HepG2 (cell line): ENCODE data around the gene CDC26. TPM values are rescaled to one million over a fixed set of nuclear protein-coding genes. Genes with fewer than 3 reads are reported as not detected.
A peak's percentile ranks its signal among the peaks of the same experiment; 100 is the strongest.

ENCODE experiments used
- ATAC-seq: fragments of 200-7000 bp; cut with Tn5 transposase; 3 replicates; pipeline ENCODE4 v1.9.1; 2020; ENCODE audit warnings: mild to moderate bottlenecking, moderate library complexity
- Bru-seq: library from RNA; stranded (reverse); fragments of 400-500 nt; gene quantifications from one replicate; lab custom pipeline; 2021; lab: Mats Ljungman, UMichigan
- BruChase-seq, 2 experiments: library from RNA; stranded (reverse); fragments of 400-500 nt; gene quantifications; one replicate each; lab custom pipeline; 2021; lab: Mats Ljungman, UMichigan
- BruUV-seq: library from RNA; stranded (reverse); fragments of 400-500 nt; replicated peaks from 2 replicates; lab custom pipeline; 2021; lab: Mats Ljungman, UMichigan
- CTCF ChIA-PET: fragments of 300-600 bp; formaldehyde crosslinking; extraction: SDS; loops from one replicate; lab custom pipeline; 2021; ENCODE audit warnings: low total read pairs, inconsistent platforms, low intra/inter-chr PET ratio; lab: Yijun Ruan, JAX
- POLR2A ChIA-PET: fragments of 350-600 bp; sonication (Branson Sonifier 250); formaldehyde crosslinking; loops from one replicate; lab custom pipeline; 2020; ENCODE audit warnings: antibody characterized with exemption, inconsistent platforms; lab: Yijun Ruan, JAX
- DNase-seq: peaks from one replicate; pipeline ENCODE4 v3.0.0-alpha.2; 2015; ENCODE audit warnings: low spot score
- FAIRE-seq: peaks from 3 replicates; lab custom pipeline; 2011; peaks lifted over from hg19 to GRCh38; lab: Jason Lieb, UNC
- H2AFZ ChIP-seq: one replicate; pipeline ENCODE4 v1.6.1; 2011; ENCODE audit warnings: low read length, inconsistent platforms
- H3K27ac ChIP-seq: fragments of 300-600 bp; 3 replicates; pipeline ENCODE4 v1.8.0; 2011; ENCODE audit warnings: mixed run types, mild to moderate bottlenecking, mixed read lengths, low read length, inconsistent platforms; ENCODE audit not compliant: insufficient read depth; ENCODE audit errors: extremely low read length
- H3K27me3 ChIP-seq, 2 experiments: fragments of 200-600 bp in 1 of 2; 2 replicates in 1 of 2; 3 replicates in 1 of 2; pipeline versions ENCODE4 v1.6.0 to v1.8.0; 2011; ENCODE audit warnings: low read length in 2 of 2, mild to moderate bottlenecking in 2 of 2, moderate library complexity in 2 of 2, inconsistent platforms in 1 of 2; ENCODE audit not compliant: insufficient read depth in 2 of 2, control insufficient read depth in 1 of 2
- H3K36me3 ChIP-seq, 2 experiments: fragments of 200-600 bp in 1 of 2; replicated peaks in 1 of 2; 2 replicates in 1 of 2; 3 replicates in 1 of 2; pipeline versions ENCODE4 v1.5.1 to v1.8.0; 2011; ENCODE audit warnings: low read length in 2 of 2, inconsistent platforms in 1 of 2; ENCODE audit not compliant: insufficient read depth in 2 of 2, control insufficient read depth in 1 of 2
- H3K4me1 ChIP-seq: 2 replicates; pipeline ENCODE4 v1.5.1; 2012; ENCODE audit warnings: low read length, inconsistent platforms; ENCODE audit not compliant: insufficient read depth
- H3K4me2 ChIP-seq: 2 replicates; pipeline ENCODE4 v1.6.0; 2011; ENCODE audit warnings: low read depth, low read length, inconsistent platforms
- H3K4me3 ChIP-seq, 3 experiments: fragments of 200-600 bp in 1 of 3; sonication (generic), shearing (Covaris generic) in 1 of 3; replicated peaks in 1 of 3; 2 replicates each; pipeline ENCODE4 v1.5.1; 2011 to 2016; ENCODE audit warnings: low read length in 3 of 3, inconsistent platforms in 2 of 3, low read depth in 2 of 3, mild to moderate bottlenecking in 2 of 3, control low read depth in 1 of 3, mixed read lengths in 1 of 3; ENCODE audit not compliant: insufficient read depth in 1 of 3
- H3K79me2 ChIP-seq: one replicate; pipeline ENCODE4 v1.6.1; 2011; ENCODE audit warnings: low read length, inconsistent platforms; ENCODE audit not compliant: insufficient read depth
- H3K9ac ChIP-seq: 2 replicates; pipeline ENCODE4 v1.6.0; 2011; ENCODE audit warnings: mild to moderate bottlenecking, low read depth, low read length, inconsistent platforms; ENCODE audit not compliant: insufficient read depth
- H3K9me3 ChIP-seq: 2 replicates; pipeline ENCODE4 v1.5.1; 2012; ENCODE audit warnings: mild to moderate bottlenecking, low read length
- H4K20me1 ChIP-seq: 2 replicates; pipeline ENCODE4 v1.6.0; 2011; ENCODE audit warnings: inconsistent platforms, mild to moderate bottlenecking, low read length, moderate library complexity; ENCODE audit not compliant: insufficient read depth
- ARHGAP35 ChIP-seq: sonication (generic); formaldehyde crosslinking; IDR thresholded peaks from 2 replicates; pipeline ENCODE4 v1.9.0; 2022; ENCODE audit warnings: mild to moderate bottlenecking, inconsistent platforms, moderate library complexity, missing genetic modification reagents, borderline replicate concordance
- KLF12 ChIP-seq: sonication (generic); formaldehyde crosslinking; IDR thresholded peaks from 2 replicates; pipeline ENCODE4 v1.4.0; 2020; ENCODE audit warnings: missing genetic modification reagents, borderline replicate concordance
- MYC ChIP-seq: sonication (generic); formaldehyde crosslinking; IDR thresholded peaks from 2 replicates; pipeline ENCODE4 v1.9.0; 2021; ENCODE audit warnings: missing genetic modification reagents, borderline replicate concordance
- RBFOX2 ChIP-seq: fragments of 200-400 bp; formaldehyde crosslinking; IDR thresholded peaks from 2 replicates; pipeline ENCODE4 v1.6.1; 2017; ENCODE audit warnings: low read depth, mild to moderate bottlenecking, low read length
- RFXANK ChIP-seq: IDR thresholded peaks from 2 replicates; pipeline ENCODE4 v1.6.1; 2016
- RFXAP ChIP-seq: sonication (generic); formaldehyde crosslinking; IDR thresholded peaks from 2 replicates; pipeline ENCODE4 v1.4.0; 2020; ENCODE audit warnings: missing genetic modification reagents, borderline replicate concordance
- SALL2 ChIP-seq: sonication (generic); formaldehyde crosslinking; IDR thresholded peaks from 2 replicates; pipeline ENCODE4 v1.8.1; 2023; ENCODE audit warnings: mild to moderate bottlenecking, missing genetic modification reagents, inconsistent platforms
- SAP130 ChIP-seq: IDR thresholded peaks from 2 replicates; pipeline ENCODE4 v1.6.1; 2016; ENCODE audit warnings: low read depth
- SNAPC2 ChIP-seq: sonication (generic); formaldehyde crosslinking; IDR thresholded peaks from 2 replicates; pipeline ENCODE4 v1.8.1; 2022; ENCODE audit warnings: mild to moderate bottlenecking, missing genetic modification reagents
- ZFP41 ChIP-seq: sonication (generic); formaldehyde crosslinking; IDR thresholded peaks from 2 replicates; pipeline ENCODE4 v1.4.0; 2020; ENCODE audit warnings: mild to moderate bottlenecking, missing genetic modification reagents, borderline replicate concordance
- ZNF260 ChIP-seq: sonication (generic); formaldehyde crosslinking; IDR thresholded peaks from 2 replicates; pipeline ENCODE4 v1.4.0; 2020; ENCODE audit warnings: missing genetic modification reagents, low read depth, mild to moderate bottlenecking, borderline replicate concordance
- ZNF337 ChIP-seq: sonication (generic); formaldehyde crosslinking; IDR thresholded peaks from 2 replicates; pipeline ENCODE4 v1.5.1; 2020; ENCODE audit warnings: missing genetic modification reagents, low read depth, mild to moderate bottlenecking, borderline replicate concordance
- WGBS: methylation state at CpG from one replicate; pipeline ENCODE4 v1.1.6; 2017; ENCODE audit warnings: low lambda C conversion rate; 5-methylcytosine and 5-hydroxymethylcytosine counted together
- in situ Hi-C: cut with HindIII; loops from 2 replicates; pipeline ENCODE4 v1.10.0; 2017; ENCODE audit warnings: low pct_unique_long_range_greater_than_20kb; ENCODE audit not compliant: extremely low pct_ligation_motif_present
- intact Hi-C: fragments of 100-400 bp; cut with micrococcal nuclease; formaldehyde crosslinking; loops from one replicate; pipeline ENCODE4 v1.10.0; 2022; ENCODE audit not compliant: unreplicated experiment
- long read RNA-seq, 2 experiments: library from RNA in 1 of 2; library from polyadenylated mRNA in 1 of 2; stranded (forward) in 1 of 2; unstranded in 1 of 2; transcript quantifications; one replicate each; pipeline ENCODE4 v2.0.0, GENCODE V29; 2019 to 2022
- polyA minus RNA-seq, 3 experiments: library from RNA; depleted of rRNA, polyadenylated mRNA; stranded (reverse); fragments of >200 nt; gene quantifications; 2 replicates each; pipeline ENCODE4 v1.2.3, GENCODE V29; 2011; ENCODE audit warnings: low replicate concordance in 1 of 3
- polyA plus RNA-seq, 8 experiments: library from polyadenylated mRNA; depleted of rRNA in 3 of 8; stranded (reverse) in 7 of 8; unstranded in 1 of 8; fragments of >200 nt; fragmentation: Illumina TruSeq in 4 of 8; extraction: Trizol in 4 of 8; gene quantifications; 2 replicates each; pipeline versions ENCODE4 v1.2.1 to v1.2.3, GENCODE V29; 2011 to 2016; ENCODE audit warnings: low read depth in 4 of 8, missing spikeins in 1 of 8, mixed read lengths in 1 of 8; ENCODE audit not compliant: insufficient read depth in 1 of 8
- total RNA-seq, 5 experiments: library from RNA; depleted of rRNA; stranded (reverse); fragments of >200 nt; fragmentation: Illumina TruSeq; extraction: Trizol; gene quantifications; 2 replicates each; pipeline ENCODE4 v1.2.3, GENCODE V29; 2016; ENCODE audit warnings: low read depth in 1 of 5
- TF ChIP-seq, protein P1 (sequence below): IDR thresholded peaks from 2 replicates; pipeline ENCODE4 v1.6.1; 2018; ENCODE audit warnings: missing genetic modification reagents
- TF ChIP-seq, protein P2 (sequence below): IDR thresholded peaks from 2 replicates; pipeline ENCODE4 v1.6.1; 2018; ENCODE audit warnings: missing genetic modification reagents, mild to moderate bottlenecking, missing compliant biosample characterization

Gene CDC26
- total RNA-seq (2016; rRNA removed; fragmentation: Illumina TruSeq; extraction: Trizol) (57.9 and 66.0 TPM in 2 replicates), polyA plus RNA-seq (2011; rRNA removed) (20.2 and 26.6 TPM in 2 replicates), polyA minus RNA-seq (2011; rRNA and poly(A)+ RNA removed; ENCODE audit: low replicate concordance) (1.8 and 6.6 TPM in 2 replicates), Bru-seq, nascent RNA (percentile 71 among the genes with signal in this experiment), BruChase-seq, experiment 1, labeled RNA remaining after a 6-hour chase (percentile 74 among the genes with signal in this experiment), BruChase-seq, experiment 2, labeled RNA remaining after a 2-hour chase (percentile 64 among the genes with signal in this experiment)
- total RNA-seq (2016; cell fraction: cytosol; rRNA removed; fragmentation: Illumina TruSeq; extraction: Trizol; ENCODE audit: low read depth) = 64.4 and 64.9 TPM in 2 replicates
- total RNA-seq (2016; cell fraction: insoluble cytoplasmic fraction; rRNA removed; fragmentation: Illumina TruSeq; extraction: Trizol) = 53.6 and 69.9 TPM in 2 replicates
- 78.0 and 88.8 TPM in 2 replicates for total RNA-seq (2016; cell fraction: membrane; rRNA removed; fragmentation: Illumina TruSeq; extraction: Trizol)
- total RNA-seq (2016; cell fraction: nucleus; rRNA removed; fragmentation: Illumina TruSeq; extraction: Trizol) = 17.0 and 19.2 TPM in 2 replicates
- 11.5 and 18.2 TPM in 2 replicates for polyA plus RNA-seq (2011; cell fraction: cytosol; rRNA removed)
- 4.6 and 8.4 TPM in 2 replicates for polyA plus RNA-seq (2011; cell fraction: nucleus; rRNA removed)
- 26.6 and 34.8 TPM in 2 replicates for polyA plus RNA-seq (2012)
- polyA plus RNA-seq (2016; cell fraction: cytosol; fragmentation: Illumina TruSeq; extraction: Trizol; ENCODE audit: low read depth) = 68.5 and 88.0 TPM in 2 replicates
- polyA plus RNA-seq (2016; cell fraction: insoluble cytoplasmic fraction; fragmentation: Illumina TruSeq; extraction: Trizol; ENCODE audit: low read depth) = 70.2 and 81.1 TPM in 2 replicates
- polyA plus RNA-seq (2016; cell fraction: membrane; fragmentation: Illumina TruSeq; extraction: Trizol; ENCODE audit: low read depth) = 72.0 and 84.6 TPM in 2 replicates
- polyA plus RNA-seq (2016; cell fraction: nucleus; fragmentation: Illumina TruSeq; extraction: Trizol; ENCODE audit: insufficient read depth, low read depth) = 35.6 and 37.3 TPM in 2 replicates
- polyA minus RNA-seq (2011; cell fraction: cytosol; rRNA and poly(A)+ RNA removed) = 6.4 and 6.8 TPM in 2 replicates
- 6.2 and 6.6 TPM in 2 replicates for polyA minus RNA-seq (2011; cell fraction: nucleus; rRNA and poly(A)+ RNA removed)
- long read RNA-seq, experiment 1, transcript CDC26-201 (4 exons, 872 nt) = major isoform, 31 of 50 reads
- long read RNA-seq, experiment 1, partial matches to known transcripts = 9 of 50 reads
- long read RNA-seq, experiment 1, other reads (novel, unspliced or antisense) = 10 of 50 reads
- long read RNA-seq, experiment 2, transcript CDC26-201 (4 exons, 872 nt) = major isoform, 17 of 27 reads
- long read RNA-seq, experiment 2, partial matches to known transcripts = 5 of 27 reads
- long read RNA-seq, experiment 2, other reads (novel, unspliced or antisense) = 5 of 27 reads

DNA sequence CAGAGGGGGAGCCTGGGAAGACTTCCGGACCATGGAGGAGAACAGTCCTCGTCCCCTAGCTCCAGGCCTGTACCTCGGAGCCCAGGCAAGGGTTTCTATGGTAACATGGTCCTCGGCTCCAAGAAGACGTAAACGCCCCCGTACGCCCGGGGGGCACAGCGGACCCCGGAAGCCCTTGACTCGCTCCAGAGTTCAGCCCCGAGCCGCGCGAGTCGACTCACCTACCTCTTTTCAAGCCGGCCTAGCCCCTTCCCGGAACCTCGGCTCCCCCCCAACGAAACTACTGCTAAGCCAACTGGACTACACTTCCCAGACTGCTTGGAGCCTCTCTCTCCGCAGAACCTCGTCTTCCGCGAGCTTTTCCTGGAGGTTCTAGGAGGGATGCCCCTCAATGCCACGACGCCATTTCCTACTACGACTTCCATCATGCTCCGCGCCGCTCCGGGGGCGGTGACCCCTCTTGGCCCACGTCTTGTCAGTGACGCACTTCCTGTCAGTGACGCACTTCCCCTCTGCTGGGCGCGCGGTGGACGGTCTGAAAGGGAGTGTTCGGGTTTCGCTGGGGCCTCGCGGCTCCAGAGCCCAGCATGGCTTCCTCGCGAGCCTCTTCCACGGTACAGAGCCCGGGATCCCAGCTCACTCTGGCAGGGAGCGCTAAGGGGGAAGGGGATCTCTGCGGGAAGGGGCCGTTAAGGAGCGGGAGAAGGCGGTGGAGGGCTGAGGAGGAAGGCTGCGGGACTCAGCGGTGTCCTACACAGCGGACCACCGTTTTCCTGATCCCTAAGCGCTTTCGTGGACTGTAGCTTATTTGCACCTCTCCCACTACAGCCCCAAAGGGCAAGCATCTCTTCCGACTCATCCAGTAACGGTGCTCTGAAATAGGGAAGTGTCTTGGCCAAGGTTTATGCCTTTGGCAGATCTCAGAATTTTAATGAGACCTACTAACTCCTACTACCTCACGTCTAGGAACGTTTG is at the start of gene CDC26, which contains the start of gene PRPF4:
Gene CDC26 (minus strand): TSS at position 416 of the 975 bp plus-strand sequence. CDS start 3,065 bp downstream, outside the sequence.
Gene PRPF4 (plus strand): TSS at position 502 of the 975 bp plus-strand sequence. CDS start 86 bp downstream, at position 588.
- Histone ChIP-seq H3K4me3 (peak within 1 kb of the TSS; percentile 75 to 98 (median 82)), H4K20me1 (no peaks in the 10 kb centered on the region; the same call in 1 of the 2 replicates), H3K36me3 (peaks cover 16 to 44% of the 10 kb centered on the region in 2 experiments), H3K4me2 (peak within 1 kb of the TSS; percentile 82), H3K27ac (peak within 1 kb of the TSS; percentile 85), H3K4me1 (peaks cover 42% of the 10 kb centered on the region), H3K9me3 (no peaks in the 10 kb centered on the region), H2AFZ (peak within 1 kb of the TSS; percentile 59), H3K9ac (peak within 1 kb of the TSS; percentile 96), H3K79me2 (peaks cover 37% of the 10 kb centered on the region), H3K27me3 (no peaks in the 10 kb centered on the region; a peak in 2 of 5 replicates)
- FAIRE-seq (peak; percentile 96), ATAC-seq (peak; percentile 95), DNase-seq (peak; percentile 97)
- ChIA-PET CTCF (no interaction called here), POLR2A (interaction anchor here (0.7 to 2.7 kb wide), 23 partner anchors 10 to 542 kb away, joined by 3 to 40 read pairs (median 4); partner anchors contain the start of genes ALAD, BSPRY, C9orf43 and FKBP15)
- 1% methylated on average over 34 of the region's 63 CpGs for WGBS
- BruUV-seq = TSS peak; percentile 84
- in situ Hi-C loops (no loop called here), intact Hi-C loops (loop anchor here (2.0 to 10.0 kb wide), 3 partner anchors 55 to 379 kb away; partner anchors contain the start of genes ALAD, FKBP15 and SLC31A1)
- TF ChIP-seq RFXAP (CRISPR knock-in tag) = no peak; the same call in 1 of the 2 replicates
- TF ChIP-seq ZNF260 (CRISPR knock-in tag) = no peak
- no peak for TF ChIP-seq ARHGAP35
- no peak for TF ChIP-seq RFXANK (CRISPR knock-in tag)
- TF ChIP-seq RBFOX2 = peak; percentile 89
- TF ChIP-seq MYC (CRISPR knock-in tag) = peak; percentile 86; the same call in 1 of the 2 replicates
- no peak; the same call in none of the 2 replicates for TF ChIP-seq KLF12 (CRISPR knock-in tag)
- peak; percentile 97 for TF ChIP-seq SAP130 (CRISPR knock-in tag)
- 0 out of 2 replicates have a peak, but pooled peaks have one; percentile 53 for TF ChIP-seq SNAPC2 (CRISPR knock-in tag)
- peak; percentile 91 for TF ChIP-seq SALL2
- 0 out of 2 replicates have a peak, but pooled peaks have one; percentile 53 for TF ChIP-seq ZNF337
- peak; percentile 81; the same call in 1 of the 2 replicates for TF ChIP-seq ZFP41 (CRISPR knock-in tag)
- TF ChIP-seq, protein P1, sequence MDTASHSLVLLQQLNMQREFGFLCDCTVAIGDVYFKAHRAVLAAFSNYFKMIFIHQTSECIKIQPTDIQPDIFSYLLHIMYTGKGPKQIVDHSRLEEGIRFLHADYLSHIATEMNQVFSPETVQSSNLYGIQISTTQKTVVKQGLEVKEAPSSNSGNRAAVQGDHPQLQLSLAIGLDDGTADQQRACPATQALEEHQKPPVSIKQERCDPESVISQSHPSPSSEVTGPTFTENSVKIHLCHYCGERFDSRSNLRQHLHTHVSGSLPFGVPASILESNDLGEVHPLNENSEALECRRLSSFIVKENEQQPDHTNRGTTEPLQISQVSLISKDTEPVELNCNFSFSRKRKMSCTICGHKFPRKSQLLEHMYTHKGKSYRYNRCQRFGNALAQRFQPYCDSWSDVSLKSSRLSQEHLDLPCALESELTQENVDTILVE (CRISPR knock-in tag) = no peak; the same call in 1 of the 2 replicates
- TF ChIP-seq, protein P2, sequence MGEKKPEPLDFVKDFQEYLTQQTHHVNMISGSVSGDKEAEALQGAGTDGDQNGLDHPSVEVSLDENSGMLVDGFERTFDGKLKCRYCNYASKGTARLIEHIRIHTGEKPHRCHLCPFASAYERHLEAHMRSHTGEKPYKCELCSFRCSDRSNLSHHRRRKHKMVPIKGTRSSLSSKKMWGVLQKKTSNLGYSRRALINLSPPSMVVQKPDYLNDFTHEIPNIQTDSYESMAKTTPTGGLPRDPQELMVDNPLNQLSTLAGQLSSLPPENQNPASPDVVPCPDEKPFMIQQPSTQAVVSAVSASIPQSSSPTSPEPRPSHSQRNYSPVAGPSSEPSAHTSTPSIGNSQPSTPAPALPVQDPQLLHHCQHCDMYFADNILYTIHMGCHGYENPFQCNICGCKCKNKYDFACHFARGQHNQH = 0 out of 2 replicates have a peak, but pooled peaks have one; percentile 64
